ENCODE results near the gene IL36G.

The IL36G gene

DNA sequence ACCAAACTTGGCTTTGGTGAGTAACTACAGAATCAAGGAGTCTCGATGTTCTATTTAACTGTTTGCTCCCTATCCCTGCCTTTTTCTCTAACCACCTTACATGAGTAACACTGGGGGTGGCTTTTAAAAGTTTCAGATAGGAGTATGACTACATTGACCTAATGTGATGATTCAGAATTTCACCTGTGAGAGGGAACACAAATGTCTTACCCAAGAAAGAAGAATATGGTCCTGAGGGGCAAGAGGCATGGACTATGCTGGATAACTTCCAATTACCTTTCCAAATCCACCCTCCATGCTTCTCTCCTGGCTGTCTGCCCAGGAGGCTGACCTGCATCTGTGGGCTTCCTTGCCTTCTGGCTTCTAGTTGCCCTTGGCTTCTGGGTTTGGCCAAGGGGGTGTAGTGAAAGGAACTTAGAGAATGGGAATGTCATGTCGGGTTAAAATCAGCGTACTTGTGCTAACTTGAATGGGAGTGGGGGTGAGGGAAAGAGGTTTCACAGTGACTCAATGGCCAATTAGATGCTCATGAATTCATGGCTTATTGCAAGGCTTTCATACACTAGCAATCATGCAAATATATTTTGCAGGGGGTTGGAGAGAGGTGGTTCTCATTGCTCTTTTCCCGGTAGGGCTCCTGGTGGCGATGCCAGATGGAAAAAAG, 5.3 kb upstream of the IL36G start:
- DNase-seq (ENCODE audit: low read depth) = no peak

DNA sequence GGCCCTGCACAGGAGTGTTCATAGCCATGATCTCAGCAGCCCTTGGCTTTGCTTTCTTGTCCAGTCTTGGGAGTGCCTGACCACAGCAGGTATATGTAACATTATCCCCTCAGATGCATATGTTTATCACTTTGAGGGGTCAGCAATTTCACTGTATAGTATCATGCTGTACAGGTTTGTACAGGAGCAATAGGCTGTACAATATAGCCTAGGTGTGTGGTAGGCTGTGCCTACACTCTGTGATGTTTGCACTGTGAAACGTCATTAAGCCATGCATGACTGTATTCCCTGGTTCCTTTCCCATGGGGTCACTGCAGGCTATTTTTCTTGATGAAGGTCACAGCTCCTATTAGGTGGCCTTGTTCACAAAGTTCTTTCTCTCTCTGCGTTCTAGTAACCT, 4.7 kb upstream of the IL36G start:
- DNase-seq (ENCODE audit: low read depth) = no peak

DNA sequence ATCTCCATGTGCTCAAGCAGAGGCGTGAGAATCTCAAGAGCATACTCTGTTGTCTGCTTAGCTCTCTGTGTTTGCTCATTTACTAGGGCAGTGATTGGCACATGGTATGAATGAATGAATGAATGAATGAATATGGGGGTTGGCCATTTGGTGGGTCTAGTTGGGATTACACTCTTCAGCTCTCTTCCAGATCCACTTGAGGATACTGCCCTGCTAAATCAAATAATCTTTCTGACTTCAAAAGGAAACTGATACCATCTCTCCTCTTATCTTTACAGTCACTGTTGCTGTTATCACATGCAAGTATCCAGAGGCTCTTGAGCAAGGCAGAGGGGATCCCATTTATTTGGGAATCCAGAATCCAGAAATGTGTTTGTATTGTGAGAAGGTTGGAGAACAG, 1.9 kb downstream of the IL36G start:
- no peak for DNase-seq (ENCODE audit: low read depth)

DNA sequence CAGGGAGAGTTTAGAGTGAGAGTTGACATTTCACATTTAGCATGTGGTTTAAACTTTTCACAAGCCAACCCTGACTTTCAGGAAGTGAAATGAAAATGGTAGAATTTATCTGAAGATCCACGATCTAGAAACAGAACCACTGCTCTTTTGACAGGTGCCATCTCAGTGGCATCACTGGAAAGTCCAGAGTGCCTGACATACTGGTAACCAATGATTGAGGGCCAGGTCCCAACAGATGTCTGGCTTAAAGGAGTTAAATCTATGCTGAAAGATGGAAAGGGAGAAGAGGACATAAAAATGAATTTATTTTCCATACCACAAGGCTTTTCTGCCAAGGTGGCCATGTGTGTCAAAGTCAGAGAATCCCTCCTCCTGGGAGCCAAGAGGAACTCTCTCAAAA, 2.7 kb downstream of the IL36G start:
- DNase-seq (ENCODE audit: low read depth) = no peak

DNA sequence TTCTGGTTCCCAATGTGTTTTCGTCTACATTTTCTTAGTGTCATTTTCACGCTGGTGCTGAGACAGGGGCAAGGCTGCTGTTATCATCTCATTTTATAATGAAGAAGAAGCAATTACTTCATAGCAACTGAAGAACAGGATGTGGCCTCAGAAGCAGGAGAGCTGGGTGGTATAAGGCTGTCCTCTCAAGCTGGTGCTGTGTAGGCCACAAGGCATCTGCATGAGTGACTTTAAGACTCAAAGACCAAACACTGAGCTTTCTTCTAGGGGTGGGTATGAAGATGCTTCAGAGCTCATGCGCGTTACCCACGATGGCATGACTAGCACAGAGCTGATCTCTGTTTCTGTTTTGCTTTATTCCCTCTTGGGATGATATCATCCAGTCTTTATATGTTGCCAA, 7.3 kb downstream of the IL36G start:
- no peak for DNase-seq (ENCODE audit: low read depth)

DNA sequence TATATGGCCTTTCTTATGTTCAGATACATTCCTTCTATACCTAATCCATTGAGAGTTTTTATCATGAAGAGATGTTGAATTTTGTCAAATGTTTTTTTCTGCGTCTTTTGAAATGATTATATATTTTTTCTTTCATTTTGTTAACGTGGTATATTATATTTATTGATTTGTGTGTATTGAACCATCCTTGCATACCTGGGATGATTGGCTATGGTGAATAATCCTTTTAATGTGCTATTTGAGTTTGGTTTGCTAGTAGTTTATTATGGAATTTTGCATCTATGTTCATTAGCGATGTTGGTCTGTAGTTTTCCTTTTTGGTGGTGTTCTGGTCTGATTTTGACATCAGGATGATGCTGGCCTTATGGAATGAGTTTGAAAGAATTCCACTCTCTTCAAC, 11.8 kb downstream of the IL36G start:
- no peak for DNase-seq (ENCODE audit: low read depth)

DNA sequence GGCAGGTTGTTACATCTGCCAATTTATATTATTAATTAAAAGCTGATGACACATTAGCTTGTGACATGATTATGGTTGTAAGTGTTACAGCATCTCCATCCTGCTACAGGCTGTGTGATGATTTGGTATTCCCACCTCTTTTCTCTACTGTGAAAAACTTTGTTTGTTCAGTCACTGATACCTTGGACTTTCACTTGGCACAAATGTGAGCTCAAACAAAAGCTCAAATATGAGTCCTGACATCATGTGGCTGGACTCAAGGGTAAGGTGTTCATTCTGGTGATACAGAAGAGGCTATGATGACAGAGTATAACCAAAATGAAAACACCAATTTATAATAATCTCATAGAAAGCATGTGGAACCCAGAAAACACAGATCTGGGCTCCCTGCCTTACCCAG, 16.0 kb downstream of the IL36G start:
- no peak for DNase-seq (ENCODE audit: low read depth)

DNA sequence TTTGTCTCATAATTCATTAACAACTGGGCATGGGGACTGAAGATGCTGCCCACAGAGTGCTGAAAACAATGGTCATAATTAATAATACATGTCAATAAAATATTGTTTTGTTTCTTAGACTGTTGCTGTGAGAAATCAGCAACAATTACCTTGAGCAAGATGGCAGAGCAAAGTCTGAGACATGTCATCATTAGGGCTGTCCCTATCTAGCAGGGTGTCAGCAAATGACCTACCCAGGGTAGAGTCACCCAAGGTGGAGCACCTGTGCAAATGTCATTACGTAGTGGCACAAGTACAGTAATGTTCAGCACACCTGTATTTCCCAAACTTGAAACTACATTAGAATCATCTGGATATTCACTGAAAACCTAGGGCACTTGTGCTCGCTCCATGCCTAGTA, 16.8 kb downstream of the IL36G start:
- DNase-seq (ENCODE audit: low read depth) = no peak

DNA sequence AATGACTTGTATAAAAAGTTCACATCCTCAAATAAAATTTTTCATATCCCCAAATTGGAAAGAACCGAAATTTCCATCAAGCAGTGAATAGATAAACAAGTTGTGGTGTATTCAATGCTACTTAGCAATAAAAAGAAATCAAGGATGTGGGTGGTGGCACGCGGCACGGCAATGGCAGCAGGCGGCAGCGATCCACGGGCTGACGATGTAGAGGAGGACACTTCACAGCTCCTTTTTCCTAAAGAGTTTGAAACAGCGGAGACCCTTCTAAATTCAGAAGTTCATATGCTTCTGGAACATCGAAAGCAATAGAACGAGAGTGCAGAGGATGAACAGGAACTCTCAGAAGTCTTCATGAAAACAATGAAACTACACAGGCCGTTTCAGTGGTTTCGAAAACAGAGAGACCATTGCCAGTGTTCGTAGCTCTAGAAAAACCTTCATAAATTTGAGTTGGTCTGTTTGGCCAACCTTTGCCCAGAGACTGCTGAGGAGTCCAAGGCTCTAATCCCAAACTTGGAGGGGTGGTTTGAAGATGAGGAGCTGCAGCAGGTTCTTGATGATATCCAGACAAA, 17.6 kb downstream of the IL36G start:
- no peak for DNase-seq (ENCODE audit: low read depth)

DNA sequence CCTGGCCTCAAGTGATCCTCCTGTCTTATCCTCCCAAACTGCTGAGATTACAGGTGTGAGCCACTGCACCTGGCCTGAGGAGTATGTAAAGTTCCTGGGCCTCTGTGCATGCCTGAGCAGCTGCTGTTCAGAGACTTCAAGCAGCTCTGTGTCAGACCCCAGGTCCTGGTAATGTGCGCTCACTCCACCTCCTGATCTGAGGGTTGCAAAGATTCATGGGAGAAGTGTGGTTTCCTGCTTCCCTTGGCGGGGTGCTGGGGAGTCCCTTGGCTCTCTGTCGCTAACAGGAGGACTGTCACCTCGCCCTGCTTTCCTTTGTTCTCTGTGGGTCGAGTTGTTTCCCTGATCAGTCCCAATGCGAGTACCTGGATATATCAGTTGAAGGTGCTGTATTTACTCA, 18.8 kb downstream of the IL36G start:
- peak; percentile 34 for DNase-seq (ENCODE audit: low read depth)

DNA sequence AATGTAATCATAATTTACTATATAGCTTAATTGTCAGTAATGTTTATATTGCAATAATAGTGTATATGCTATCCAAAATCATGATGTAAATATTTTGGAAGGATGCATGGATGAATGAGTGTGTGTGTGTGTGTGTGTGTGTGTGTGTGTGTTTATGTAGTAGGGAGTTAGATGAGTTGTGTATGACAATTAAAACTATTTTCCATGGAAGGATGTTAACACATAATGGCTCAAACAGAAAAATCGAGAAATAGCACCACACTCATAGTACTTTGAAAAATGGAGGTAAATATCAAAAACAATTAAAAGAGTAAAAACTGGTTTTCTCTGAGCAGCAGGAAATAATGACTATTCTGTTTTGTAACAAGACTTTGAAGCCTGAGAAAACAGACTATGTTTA, 19.3 kb downstream of the IL36G start:
- no peak for DNase-seq (ENCODE audit: low read depth)

DNA sequence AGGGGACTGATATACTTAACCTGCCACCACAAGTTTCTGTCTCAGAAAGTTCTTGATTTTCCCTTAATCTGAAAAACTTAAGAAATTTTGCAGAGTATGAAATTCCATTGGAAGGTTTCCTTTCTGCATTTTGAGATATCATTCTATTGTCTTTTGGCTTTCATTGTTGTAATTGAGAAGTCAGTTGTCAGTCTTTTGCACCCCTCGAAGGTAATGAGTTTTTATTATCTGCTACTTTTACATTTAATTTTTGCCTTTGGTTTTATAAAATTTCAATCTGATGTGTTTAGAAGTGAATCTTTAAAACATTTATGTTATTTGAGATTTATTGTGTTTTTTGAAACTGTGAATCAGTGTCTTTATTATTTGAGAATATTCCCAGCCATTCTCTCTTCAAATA, 22.6 kb downstream of the IL36G start:
- DNase-seq (ENCODE audit: low read depth) = no peak

DNA sequence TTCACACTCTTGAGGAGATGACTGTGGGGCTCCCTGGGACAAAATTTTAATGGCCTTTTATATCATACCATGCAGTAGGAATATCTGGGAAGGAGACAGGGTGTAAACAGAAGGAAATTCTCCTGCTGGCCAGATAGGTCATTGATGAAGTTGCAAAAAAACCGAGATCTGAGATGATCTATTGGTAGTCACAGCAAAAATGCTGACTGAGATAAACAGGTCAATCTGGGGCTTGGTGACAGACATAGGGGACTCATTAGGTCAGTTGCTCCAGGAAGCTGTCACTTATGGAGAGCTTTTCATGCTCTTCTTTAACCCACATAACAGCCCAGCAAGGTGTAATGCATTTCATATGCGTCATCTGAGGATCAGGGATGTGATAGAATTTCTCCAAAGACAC, 24.9 kb downstream of the IL36G start:
- no peak for DNase-seq (ENCODE audit: low read depth)

DNA sequence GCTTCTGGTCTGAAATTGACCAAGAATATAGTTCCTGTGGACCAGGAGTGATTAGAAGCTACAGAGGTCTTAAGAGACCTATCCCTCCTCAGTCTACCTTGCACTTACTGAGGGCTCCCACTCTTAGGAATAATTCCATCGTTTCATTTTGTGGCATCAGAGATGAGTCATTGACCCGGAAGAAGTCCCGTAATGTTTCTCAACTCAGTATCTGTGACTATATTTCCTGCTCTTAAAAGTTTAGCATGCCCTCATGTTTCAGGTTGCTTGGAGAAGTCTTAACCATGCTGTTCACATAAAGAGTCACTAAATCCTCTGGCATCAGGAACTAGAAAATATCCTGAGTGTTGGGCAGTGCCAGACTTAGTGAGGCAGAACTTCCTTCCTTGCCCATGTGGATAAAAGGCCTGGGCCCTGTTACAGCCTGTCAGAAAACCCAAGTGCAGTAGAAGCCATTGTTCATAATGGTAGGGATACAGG, 27.3 kb downstream of the IL36G start, which contains the start of gene IL36A:
IL36A (plus strand) TSS at position 430 of the 480 bp plus-strand sequence. CDS start 413 bp downstream, outside the sequence.
- no peak for DNase-seq (ENCODE audit: low read depth)

DNA sequence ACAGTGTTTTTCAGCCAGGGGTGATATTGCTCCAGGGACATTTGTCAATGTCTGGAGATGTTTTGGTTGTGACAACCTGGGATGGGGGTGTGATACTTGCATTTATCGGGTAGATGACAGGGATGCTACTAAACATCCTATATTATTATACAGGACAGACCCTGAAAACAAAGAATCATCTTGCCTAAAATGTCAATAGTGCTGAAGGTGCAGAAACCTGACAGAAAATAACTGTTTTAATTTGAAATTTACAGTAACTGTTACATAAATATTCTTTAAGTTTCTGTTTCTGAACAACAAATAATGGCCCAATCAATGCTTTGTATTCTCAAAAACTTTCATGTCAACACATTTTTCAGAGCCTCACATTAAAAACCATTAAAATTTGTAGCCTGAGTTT, 29.4 kb downstream of the IL36G start:
- no peak for DNase-seq (ENCODE audit: low read depth)

DNA sequence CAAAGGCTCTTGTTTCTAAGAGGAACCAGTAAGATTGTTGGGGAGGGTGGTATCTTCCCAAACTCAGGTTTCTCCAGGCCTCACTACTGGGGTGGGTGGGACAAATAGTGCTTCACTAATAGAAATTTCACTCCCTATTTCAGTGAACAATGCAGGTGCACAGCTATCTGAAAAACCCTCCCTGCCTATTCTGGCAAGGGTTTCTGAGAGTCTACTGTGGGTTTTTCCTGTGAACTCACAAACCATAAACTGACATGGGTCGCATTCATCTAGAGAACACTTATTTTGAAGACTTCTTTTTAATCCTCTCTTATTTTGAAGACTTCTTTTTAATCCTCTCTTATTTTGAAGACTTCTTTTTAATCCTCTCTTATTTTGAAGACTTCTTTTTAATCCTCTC, 31.8 kb downstream of the IL36G start:
- no peak for DNase-seq (ENCODE audit: low read depth)

DNA sequence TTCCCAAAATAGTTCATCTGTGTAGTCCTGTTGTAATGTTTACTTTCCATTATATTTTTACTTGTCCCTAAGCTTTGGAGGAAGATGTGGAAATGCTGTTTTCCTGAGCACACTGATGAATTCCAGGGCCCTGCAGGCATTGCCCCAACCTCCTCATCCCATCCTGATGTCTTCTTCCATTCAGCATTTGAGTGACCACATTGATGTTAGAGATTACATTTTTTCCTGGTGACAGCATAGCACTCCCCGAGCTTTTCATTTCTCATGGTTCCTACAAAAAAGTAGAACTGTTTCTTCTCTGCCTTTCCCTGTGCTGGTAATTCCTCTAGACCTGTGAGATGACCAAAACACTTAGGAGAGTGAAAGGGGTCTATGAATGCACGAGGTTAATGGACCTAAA, 32.3 kb downstream of the IL36G start:
- no peak for DNase-seq (ENCODE audit: low read depth)

DNA sequence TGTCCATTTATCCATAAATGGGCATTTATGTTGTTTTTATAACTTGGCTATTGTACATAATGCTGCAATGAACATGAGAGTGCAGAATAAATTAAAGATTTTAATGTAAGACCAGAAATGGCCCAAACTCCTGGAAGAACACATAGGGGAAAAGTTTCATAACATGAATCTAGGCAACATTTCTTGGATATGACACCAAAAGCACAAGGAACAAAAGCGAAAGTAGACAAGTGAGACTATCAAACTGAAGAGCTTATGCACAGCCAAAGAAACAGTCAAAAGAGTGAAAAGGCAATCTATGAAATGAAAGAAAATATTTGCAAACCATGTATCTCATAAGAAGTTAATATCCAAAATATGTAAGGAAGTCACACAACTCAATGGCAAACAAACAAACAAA, 33.3 kb downstream of the IL36G start:
- no peak for DNase-seq (ENCODE audit: low read depth)

DNA sequence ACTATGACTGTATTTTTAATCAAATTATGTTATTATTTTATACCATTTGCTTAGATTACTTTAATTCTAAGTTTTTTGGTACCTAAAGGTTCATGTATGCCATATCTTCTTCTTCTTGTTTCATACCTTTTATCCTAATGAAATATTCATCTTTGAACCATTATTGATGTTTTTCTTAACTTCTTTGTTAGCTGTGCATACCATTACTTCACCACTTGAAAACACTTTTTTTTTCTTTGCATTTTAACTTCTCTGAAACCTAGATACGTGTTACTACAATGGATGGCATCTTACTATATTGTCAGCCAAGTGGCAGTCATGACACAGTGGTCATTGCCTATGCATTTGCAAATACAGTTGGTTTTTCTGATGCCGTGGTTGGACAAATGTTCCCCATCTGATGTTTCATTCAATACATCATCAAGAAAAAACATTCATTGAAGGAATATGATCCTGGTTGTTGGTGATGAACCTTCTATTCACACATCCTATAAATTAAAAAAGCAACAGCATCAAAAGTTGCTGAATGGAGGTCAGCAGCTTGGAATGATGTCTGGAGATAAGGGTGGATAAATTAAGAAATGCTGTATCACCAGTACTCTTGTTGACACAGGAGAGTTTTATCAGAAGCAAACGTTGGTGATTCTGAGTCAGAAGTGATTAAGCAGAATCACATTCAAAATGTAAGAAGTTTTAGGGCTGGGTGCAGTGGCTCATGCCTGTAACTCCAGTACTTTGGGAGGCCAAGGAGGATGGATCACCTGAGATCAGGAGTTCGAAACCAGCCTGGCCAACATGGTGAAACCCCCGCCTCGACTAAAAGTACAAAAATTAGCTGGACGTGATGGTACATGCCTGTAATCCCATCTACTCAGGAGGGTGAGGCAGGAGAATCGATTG, 34.9 kb downstream of the IL36G start:
- no peak for DNase-seq (ENCODE audit: low read depth)

DNA sequence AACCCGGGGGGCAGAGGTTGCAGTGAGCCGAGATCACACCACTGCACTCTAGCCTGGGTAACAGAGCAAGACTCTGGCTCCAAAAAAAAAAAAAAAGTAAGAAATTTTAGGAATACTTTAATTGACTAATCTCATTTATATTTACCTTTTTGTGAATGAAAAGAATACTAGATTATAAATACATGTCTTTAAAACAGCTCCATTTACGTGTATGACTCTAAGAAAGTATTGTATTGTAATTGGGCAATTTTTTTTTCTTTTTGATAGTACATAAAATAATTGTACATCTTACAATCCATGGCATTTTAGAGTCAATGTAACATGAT, 35.5 kb downstream of the IL36G start:
- DNase-seq (ENCODE audit: low read depth) = no peak

DNA sequence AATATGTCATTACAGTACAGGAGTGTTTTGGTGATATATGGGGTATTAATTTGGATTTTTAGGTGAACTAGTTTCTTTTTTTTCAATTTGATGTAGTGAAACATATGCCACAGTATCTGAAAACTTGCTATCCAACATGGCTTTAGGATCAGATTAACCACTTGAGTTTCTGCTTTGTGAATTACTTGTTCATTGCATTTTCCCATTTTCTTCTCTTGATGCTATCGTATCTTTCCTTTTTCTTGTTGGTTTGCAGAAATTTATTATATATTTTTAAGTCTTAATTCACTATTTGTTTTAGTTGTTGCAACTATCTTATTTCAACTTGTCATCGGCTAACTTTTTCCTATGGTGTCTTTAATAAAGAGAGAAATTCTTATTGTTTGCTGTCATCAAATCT, 36.3 kb downstream of the IL36G start:
- DNase-seq (ENCODE audit: low read depth) = no peak

DNA sequence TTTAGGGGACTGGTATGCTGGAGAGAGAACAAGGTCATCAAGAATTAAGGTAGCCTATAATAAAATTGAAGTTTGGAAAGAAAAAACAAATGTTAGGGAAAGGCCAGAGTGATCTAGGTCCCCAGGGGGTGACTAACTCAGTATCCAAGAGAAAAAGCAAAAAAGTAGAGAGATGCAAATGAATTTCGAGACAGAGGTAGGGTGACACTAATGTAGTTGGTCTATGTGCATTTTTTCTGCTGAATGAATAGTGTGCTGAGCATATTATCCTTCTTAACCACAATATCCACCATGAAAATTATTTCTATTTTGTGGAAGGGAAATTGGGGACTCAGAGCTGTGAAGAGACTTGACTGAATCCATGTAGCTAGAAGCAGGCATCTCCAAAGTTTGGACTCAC, 37.2 kb downstream of the IL36G start:
- no peak for DNase-seq (ENCODE audit: low read depth)

DNA sequence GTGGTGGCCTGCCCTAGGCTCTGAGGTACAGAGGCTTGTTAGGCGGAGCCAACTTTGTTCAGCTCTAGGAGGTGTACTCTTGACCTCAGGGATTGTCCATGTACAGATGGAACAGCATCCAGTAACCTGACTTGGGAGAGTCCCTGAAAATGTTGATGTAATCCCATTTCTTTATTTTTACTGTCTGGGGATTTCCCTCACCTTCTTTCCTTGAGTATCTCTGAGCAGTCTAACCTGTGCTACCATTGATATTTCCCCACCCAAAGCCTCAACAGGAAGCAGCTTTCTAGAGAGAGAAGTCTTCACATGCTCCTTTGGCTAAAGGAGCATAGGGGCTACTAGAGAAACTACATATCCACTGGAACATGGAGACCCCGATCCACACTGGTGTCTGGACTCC, 37.8 kb downstream of the IL36G start:
- no peak for DNase-seq (ENCODE audit: low read depth)

Data from activated T-helper 9 cell treated with anti-CD3 and anti-CD28 coated beads, Interleukin-2, amount 50 U/mL, for 16 hours (primary cell).